HG02938 (cell line): ENCODE measurements around the gene NEK2.
A peak's percentile ranks its signal among the peaks of the same experiment; 100 is the strongest.
"Not testable (repeated sequence)": the region's sequence is repeated elsewhere in the genome, so short reads cannot be mapped to it uniquely, and the experiment has no call there.

Experiments
- ATAC-seq: cut with Tn5 transposase; IDR thresholded peaks from one replicate; pipeline ENCODE4 v1.9.1; 2021; ENCODE audit warnings: mild to moderate bottlenecking, moderate library complexity; ENCODE audit not compliant: unreplicated experiment

Gene NEK2

DNA sequence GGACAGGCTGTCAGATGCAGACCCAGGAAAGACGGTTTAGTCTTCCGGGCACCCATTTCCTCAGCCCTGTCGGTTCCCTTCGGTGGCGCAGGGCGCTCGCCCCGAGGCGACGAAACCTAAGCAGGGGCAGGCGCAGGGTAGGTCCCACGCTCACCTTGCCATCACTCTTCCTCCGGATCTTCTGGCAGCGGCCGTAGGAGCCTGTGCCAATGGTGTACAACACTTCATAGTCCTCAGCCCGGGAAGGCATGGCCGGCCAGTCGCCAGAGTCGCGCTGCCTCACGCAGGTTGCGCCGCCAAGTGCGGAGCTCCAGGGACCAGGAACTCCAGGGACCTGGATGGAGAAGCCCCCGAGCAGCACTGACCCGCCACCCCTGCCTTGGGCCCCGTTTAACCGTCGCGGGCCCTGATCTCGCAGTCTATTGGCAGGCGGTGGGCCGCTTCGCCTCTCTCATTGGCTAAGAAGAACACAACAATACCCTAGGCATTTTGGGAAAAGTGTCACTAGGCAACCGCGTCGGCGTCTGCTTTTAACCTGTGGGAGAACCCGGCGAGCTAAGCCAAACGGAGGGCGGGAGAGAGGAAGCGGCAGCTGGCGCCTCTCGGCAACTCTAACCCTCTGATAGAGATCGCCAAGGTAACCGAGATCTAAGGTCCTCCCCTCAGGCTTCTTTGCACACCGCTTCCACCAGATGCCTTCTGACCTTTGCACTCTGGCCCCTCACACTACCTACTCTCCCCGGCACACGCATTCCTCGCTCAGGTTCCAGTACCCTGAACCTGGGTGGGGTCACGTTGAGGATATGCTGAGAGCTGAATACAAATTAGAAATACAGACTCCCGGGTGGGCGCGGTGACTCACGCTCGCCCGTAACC, at the start of gene NEK2:
TSS of gene NEK2 (minus strand) at position 392 of the 876 bp plus-strand sequence. CDS start at position 250, 142 bp downstream.
- ATAC-seq = peak; percentile 96

DNA sequence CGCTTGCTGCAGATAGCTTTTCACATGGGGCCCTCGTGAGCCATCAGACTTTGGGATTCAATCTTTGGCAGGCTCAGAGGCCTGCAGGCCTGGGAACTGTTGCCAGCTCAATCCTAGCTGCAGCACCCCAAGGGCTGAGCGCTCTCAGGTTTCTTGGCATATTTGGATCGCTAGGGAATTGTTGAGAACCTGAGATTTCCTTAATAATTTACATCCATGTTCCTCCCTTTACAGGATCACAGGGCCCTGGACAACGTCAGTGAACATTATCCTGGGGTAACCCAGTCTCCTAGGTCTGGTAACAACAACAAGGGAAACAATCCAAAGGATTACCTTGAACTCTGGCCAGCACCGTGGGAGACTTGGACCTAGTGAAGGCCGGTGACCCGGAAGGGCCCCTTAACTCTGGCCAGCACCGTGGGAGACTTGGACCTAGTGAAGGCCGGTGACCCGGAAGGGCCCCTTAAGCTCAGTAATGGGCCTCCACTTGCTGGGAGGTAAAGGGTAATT, 49.3 kb upstream of the NEK2 start:
- no peak for ATAC-seq

DNA sequence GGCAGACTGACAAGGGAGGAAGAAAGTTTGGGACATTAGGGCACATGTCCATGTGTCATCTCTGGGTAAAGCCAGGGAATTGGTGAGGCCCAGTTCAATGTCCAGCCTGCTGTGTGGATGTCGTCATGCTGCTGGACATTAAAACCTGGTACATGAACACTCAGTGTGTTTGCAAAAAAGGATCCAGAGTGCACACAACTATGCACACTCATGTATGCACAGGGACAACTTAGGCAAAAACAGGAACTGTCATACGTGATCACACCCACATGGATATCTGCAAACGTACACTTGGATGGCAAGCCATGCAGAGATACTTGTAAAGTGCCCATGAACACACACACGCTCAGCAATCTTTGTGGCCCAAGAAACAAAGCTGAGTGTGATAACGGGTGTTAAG, 47.9 kb upstream of the NEK2 start:
- ATAC-seq = no peak

- no peak for ATAC-seq
These were observed 47.1 kb upstream of the NEK2 start for GRCh38 chr1:211722277-211723175.

- ATAC-seq = not testable (repeated sequence)
These were observed 41.1 kb upstream of the NEK2 start for GRCh38 chr1:211716555-211716954.

GRCh38 chr1:211715971-211716370, 40.5 kb upstream of the NEK2 start:
- no peak for ATAC-seq

GRCh38 chr1:211714154-211714553, 38.7 kb upstream of the NEK2 start:
- no peak for ATAC-seq

DNA sequence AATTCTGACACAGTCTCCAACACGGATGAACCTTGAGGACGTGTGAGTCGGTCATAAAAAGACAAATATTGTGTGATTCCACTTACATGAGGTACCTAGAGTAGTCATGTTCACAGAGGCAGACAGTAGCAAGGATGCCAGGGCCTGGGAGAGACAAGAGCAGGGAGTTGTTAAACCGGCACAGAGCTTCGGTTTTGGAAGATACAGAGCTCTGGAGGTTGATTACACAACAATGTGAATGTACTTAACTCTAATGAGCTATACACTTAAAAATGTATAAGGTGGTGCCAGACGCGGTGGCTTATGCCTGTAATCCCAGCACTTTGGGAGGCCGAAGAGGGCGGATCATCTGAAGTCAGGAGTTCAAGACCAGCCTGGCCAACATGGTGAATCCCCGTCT, 37.8 kb upstream of the NEK2 start:
- no peak for ATAC-seq

DNA sequence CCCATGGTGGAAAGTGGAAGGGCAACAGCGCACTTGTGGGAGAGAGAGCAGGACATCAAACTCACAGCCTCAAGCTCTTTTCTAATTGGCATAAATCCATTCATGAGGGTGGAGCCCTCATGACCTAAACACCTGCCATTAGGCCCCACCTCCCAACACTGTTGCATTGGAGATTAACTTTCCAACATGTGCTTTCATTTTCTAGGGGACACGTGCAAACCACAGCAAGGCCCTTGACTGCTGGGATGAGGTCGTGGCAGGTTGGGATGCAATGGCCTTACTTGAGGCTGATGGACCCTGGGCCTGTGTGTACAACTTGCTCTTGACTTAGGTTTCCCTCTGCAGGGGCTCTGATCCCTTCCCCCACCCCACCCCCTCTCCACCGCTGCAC, 35.9 kb upstream of the NEK2 start:
- ATAC-seq = no peak

DNA sequence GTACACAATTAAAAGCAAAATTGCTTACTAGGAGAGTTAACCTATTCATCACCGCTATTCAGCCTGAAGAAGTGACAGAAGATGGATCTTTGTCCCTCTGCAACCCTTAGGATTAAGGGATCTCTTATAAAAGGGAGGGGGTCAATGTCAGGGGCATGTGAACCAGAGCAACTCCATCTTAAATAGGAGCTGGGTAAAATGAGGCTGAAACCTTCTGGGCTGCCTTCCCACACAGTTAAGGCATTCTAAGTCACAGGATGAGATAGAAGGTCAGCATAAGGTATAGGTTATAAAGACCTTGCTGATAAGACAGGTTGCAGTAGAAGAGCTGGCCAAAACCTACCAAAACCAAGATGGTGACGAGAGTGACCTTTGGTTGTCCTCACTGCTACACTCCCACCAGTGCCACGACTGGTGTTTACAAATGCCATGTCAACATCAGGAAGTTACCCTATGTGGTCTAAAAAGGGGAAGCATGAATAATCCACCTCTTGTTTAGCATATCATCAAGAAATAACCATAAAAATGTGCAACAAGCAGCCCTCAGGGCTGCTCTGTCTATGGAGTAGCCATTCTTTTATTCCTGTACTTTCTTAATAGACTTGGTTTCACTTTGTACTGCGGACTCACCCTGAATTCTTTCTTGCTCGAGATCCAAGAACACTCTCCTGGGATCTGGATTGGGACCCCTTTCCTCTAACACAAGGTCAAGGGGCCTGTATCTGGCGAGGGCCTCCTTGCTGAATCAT, 35.3 kb upstream of the NEK2 start:
- no peak for ATAC-seq

GRCh38 chr1:211708926-211709325, 33.5 kb upstream of the NEK2 start:
- ATAC-seq = no peak

DNA sequence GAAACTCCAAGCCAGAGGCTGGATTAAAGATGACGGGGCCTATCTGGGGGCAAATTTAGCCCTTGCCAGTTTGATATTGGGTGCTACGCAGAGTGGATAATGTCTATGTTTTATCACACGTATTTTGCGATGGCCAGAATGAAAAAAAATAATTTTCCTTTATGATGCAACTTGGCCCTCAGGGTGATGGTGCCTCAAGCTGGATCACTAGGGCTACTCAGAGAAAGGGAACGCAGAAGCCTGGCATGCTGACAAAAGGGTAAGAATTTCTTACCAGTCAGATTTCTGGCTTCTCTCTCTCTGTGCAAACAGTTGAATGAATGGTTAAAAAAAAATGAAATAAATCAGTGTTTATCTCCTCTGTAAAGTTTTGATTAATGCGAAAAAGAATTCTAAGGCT, 32.6 kb upstream of the NEK2 start:
- no peak for ATAC-seq

- no peak for ATAC-seq
These were observed 30.2 kb upstream of the NEK2 start for GRCh38 chr1:211705467-211706091.

GRCh38 chr1:211704543-211704942, 29.1 kb upstream of the NEK2 start:
- no peak for ATAC-seq

DNA sequence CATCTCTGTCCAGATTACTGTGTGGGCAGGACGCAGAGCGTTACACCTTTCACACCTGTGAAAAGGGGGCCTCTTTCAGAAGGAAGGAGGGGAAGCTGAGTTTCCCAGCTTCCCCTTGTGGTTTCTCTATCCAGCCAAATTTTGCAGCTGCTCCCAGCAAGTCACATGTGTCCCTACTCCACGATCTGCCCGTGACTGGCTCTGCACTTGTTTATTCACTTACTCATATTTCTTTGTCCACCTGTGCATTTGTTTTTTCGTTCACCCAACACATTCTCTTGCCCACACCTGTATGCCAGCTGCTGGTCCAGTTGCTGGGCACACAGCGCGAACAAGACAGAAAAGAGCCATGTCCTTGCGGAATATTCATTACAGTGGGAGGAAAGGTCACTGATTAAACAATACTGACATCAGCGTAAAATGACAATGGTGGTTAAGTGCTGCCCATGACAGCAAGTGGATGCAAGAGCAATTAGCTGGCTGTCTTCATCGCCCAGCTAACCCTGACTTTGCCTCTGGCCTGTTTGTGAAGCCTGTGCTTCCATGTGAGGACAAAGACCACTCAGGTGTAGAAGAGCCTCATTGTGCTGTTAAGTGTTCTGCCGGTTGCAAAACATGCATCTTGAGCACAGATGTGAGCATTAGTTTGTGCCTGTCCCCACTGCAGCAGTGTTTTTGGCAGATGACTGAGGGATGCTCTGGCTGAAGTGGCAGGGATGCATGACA, 28.6 kb upstream of the NEK2 start:
- ATAC-seq = no peak

- ATAC-seq = no peak
These were observed 26.3 kb upstream of the NEK2 start for GRCh38 chr1:211701733-211702132.

GRCh38 chr1:211699059-211699458, 23.6 kb upstream of the NEK2 start:
- no peak for ATAC-seq

DNA sequence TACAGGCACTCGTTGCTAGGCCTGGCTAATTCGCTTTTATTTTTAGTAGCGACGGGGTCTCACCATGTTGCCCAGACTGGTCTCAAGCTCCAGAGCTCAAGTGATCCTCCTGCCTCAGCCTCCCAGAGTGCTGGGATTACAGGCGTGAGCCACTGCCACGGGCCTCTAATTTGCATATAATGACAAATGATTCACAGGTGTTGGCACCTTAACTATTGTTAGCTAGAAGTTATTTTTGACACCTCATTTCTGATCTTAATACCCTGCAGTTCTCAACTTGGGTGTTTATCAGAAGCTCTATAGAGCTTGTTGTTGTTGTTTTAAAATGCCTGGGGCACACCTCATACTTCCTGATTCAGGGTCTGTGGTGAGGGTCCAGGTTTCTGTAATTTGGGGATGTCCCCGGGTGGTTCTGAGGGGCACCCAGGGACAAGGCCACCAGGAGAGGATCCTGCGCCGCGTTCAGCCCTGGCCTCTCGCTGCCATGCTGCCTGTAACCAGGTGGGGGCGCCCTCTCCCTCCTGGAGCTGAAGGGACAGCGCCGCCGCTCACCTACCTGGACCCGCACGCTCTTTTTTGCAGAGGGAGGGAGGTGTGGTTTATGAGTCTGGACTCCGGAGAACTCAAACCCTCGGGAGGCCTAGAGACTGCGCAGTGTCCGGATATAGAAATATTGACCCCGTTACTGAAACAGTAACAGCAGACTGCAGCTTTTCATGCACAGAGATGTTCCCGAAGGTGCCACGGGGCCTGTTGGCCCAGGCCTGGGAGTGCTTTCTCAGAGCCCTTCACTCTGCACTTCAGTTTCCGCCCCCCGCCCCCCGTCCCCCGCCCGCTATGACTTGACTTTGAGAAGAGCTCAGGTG, 23.0 kb upstream of the NEK2 start:
- ATAC-seq = peak; percentile 44

GRCh38 chr1:211697356-211697755, 21.9 kb upstream of the NEK2 start:
- peak; percentile 71 for ATAC-seq
